ENCODE measurements around the gene PYM1. TPM values are rescaled to one million over a fixed set of nuclear protein-coding genes. Genes with fewer than 3 reads are reported as not detected.

The PYM1 gene
- total and polyA plus RNA-seq, 2 of the 13 experiments (the other 11 are each of a cell fraction or from before 2014, with no cell fraction given), result 44.0 to 51.8 TPM

DNA sequence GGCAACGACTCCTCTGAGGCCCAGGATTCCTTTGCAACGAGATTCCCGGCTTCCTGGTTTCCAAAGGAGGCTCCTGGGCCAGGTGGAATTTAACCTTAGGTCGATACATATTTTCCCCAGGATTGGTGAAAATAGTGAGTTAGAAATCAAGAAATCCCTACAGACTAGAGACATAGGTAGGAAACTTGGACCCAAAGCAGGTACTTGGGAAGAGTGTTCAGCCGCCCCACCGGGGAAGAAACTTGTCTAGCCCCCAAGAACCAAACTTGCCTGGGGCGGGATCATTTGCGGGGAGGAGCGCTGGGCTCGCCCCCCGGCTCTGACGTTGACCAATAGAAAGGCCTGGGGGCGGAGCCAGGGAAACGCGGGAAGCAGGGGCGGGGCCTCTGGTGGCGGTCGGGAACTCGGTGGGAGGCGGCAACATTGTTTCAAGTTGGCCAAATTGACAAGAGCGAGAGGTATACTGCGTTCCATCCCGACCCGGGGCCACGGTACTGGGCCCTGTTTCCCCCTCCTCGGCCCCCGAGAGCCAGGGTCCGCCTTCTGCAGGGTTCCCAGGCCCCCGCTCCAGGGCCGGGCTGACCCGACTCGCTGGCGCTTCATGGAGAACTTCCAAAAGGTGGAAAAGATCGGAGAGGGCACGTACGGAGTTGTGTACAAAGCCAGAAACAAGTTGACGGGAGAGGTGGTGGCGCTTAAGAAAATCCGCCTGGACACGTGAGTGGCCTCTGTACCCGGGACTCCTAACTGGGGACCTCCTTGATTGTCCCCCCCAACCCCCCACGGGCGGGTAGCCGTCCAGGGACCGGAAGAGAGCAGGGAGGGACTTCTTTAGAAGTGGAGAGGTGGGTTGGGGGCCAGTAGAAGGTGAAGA lies 39.0 kb upstream of the PYM1 start, which contains the start of gene CDK2 (continued):
- TF ChIP-seq FOXP4 (CRISPR knock-in tag; IDR thresholded peaks at IDR 0.05) (0 out of 2 replicates have a peak, but pooled peaks have one; percentile 38), KIAA2018 (CRISPR knock-in tag; IDR thresholded peaks at IDR 0.05; ENCODE audit: borderline replicate concordance) (no peak), ZNF121 (CRISPR knock-in tag; IDR thresholded peaks at IDR 0.05) (no peak), MTF1 (CRISPR knock-in tag; IDR thresholded peaks at IDR 0.05) (no peak), SMAD9 (CRISPR knock-in tag; IDR thresholded peaks at IDR 0.05) (no peak), SCMH1 (CRISPR knock-in tag; IDR thresholded peaks at IDR 0.05; ENCODE audit: borderline replicate concordance) (no peak), USF2 (IDR thresholded peaks at IDR 0.05; ENCODE audit: low read depth, low read length) (no peak), USF2 (CRISPR knock-in tag; IDR thresholded peaks at IDR 0.05; ENCODE audit: borderline replicate concordance) (no peak)
- TF ChIP-seq, protein P1, sequence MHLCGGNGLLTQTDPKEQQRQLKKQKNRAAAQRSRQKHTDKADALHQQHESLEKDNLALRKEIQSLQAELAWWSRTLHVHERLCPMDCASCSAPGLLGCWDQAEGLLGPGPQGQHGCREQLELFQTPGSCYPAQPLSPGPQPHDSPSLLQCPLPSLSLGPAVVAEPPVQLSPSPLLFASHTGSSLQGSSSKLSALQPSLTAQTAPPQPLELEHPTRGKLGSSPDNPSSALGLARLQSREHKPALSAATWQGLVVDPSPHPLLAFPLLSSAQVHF (CRISPR knock-in tag; IDR thresholded peaks at IDR 0.05), result no peak
- TF ChIP-seq, protein P2, sequence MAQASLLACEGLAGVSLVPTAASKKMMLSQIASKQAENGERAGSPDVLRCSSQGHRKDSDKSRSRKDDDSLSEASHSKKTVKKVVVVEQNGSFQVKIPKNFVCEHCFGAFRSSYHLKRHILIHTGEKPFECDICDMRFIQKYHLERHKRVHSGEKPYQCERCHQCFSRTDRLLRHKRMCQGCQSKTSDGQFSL (CRISPR knock-in tag; IDR thresholded peaks at IDR 0.05), result peak; percentile 61; the same call in 1 of the 2 replicates
- TF ChIP-seq, protein P3, sequence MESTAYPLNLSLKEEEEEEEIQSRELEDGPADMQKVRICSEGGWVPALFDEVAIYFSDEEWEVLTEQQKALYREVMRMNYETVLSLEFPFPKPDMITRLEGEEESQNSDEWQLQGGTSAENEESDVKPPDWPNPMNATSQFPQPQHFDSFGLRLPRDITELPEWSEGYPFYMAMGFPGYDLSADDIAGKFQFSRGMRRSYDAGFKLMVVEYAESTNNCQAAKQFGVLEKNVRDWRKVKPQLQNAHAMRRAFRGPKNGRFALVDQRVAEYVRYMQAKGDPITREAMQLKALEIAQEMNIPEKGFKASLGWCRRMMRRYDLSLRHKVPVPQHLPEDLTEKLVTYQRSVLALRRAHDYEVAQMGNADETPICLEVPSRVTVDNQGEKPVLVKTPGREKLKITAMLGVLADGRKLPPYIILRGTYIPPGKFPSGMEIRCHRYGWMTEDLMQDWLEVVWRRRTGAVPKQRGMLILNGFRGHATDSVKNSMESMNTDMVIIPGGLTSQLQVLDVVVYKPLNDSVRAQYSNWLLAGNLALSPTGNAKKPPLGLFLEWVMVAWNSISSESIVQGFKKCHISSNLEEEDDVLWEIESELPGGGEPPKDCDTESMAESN (CRISPR knock-in tag; conservative IDR thresholded peaks at IDR 0.05), result 0 out of 2 replicates have a peak, but pooled peaks have one; percentile 28

All from HepG2 (cell line).